HG03571 (cell line): ENCODE measurements around the gene OTOF.

ENCODE experiments used
- ATAC-seq: cut with Tn5 transposase; IDR thresholded peaks from one replicate; pipeline ENCODE4 v1.9.1; 2021; ENCODE audit not compliant: unreplicated experiment

Gene OTOF

GRCh38 chr2:26454561-26455001 lies 23.3 kb downstream of the OTOF start:
- ATAC-seq, result no peak

GRCh38 chr2:26453421-26454329 lies 24.2 kb downstream of the OTOF start:
- no peak for ATAC-seq

- no peak for ATAC-seq
Observed at GRCh38 chr2:26451700-26452099, 26.2 kb downstream of the OTOF start.

- ATAC-seq, result no peak
Observed at GRCh38 chr2:26450031-26450635, 27.8 kb downstream of the OTOF start.

- ATAC-seq, result no peak
Observed at GRCh38 chr2:26449278-26450030, 28.5 kb downstream of the OTOF start.

- ATAC-seq, result no peak
Observed at GRCh38 chr2:26448651-26449050, 29.3 kb downstream of the OTOF start.

- ATAC-seq, result no peak
Observed at GRCh38 chr2:26444236-26444635, 33.7 kb downstream of the OTOF start.

GRCh38 chr2:26442707-26443106 lies 35.2 kb downstream of the OTOF start:
- no peak for ATAC-seq

GRCh38 chr2:26442301-26442700 lies 35.6 kb downstream of the OTOF start:
- no peak for ATAC-seq

GRCh38 chr2:26438926-26439325 lies 39.0 kb downstream of the OTOF start:
- ATAC-seq, result no peak

GRCh38 chr2:26438526-26438925 lies 39.4 kb downstream of the OTOF start:
- no peak for ATAC-seq

GRCh38 chr2:26435106-26435505 lies 42.8 kb downstream of the OTOF start:
- no peak for ATAC-seq

- ATAC-seq, result no peak
Observed at GRCh38 chr2:26432859-26433258, 45.1 kb downstream of the OTOF start.

- no peak for ATAC-seq
Observed at GRCh38 chr2:26432363-26432762, 45.6 kb downstream of the OTOF start.

- ATAC-seq, result no peak
Observed at GRCh38 chr2:26430826-26431225, 47.1 kb downstream of the OTOF start.

- ATAC-seq, result no peak
Observed at GRCh38 chr2:26429779-26430578, 47.9 kb downstream of the OTOF start.

- ATAC-seq, result no peak
Observed at GRCh38 chr2:26428846-26429245, 49.1 kb downstream of the OTOF start.

- no peak for ATAC-seq
Observed at GRCh38 chr2:26424221-26424620, 53.7 kb downstream of the OTOF start.

GRCh38 chr2:26423750-26424149 lies 54.2 kb downstream of the OTOF start:
- ATAC-seq, result no peak

GRCh38 chr2:26422947-26423629 lies 54.8 kb downstream of the OTOF start:
- no peak for ATAC-seq
